Loucy (cell line): ENCODE data around the gene MRPS23.

ENCODE experiments used
- CTCF ChIP-seq: fragments of 200-600 bp; sonication (generic); conservative IDR thresholded peaks from 2 replicates; pipeline ENCODE4 v1.5.1; 2014; ENCODE audit warnings: mild to moderate bottlenecking, antibody characterized with exemption, low read length
- EZH2phosphoT487 ChIP-seq: fragments of 200-600 bp; IDR thresholded peaks from 2 replicates; pipeline ENCODE4 v1.6.1; 2018; ENCODE audit warnings: antibody characterized with exemption, mild to moderate bottlenecking, moderate library complexity, borderline replicate concordance

- TF ChIP-seq CTCF, result no peak
- TF ChIP-seq EZH2phosphoT487, result no peak
These were observed 26.4 kb upstream of the MRPS23 start for GRCh38 chr17:57876023-57876865.
